Midbrain (tissue), 1 donor: ENCODE measurements around the gene LINS1.
"Not testable (repeated sequence)": the region's sequence is repeated elsewhere in the genome, so short reads cannot be mapped to it uniquely, and the experiment has no call there.

Experiments used
- DNase-seq: peaks from one replicate; lab custom pipeline; 2025; lab: John Stamatoyannopoulos, UW

Gene LINS1

DNA sequence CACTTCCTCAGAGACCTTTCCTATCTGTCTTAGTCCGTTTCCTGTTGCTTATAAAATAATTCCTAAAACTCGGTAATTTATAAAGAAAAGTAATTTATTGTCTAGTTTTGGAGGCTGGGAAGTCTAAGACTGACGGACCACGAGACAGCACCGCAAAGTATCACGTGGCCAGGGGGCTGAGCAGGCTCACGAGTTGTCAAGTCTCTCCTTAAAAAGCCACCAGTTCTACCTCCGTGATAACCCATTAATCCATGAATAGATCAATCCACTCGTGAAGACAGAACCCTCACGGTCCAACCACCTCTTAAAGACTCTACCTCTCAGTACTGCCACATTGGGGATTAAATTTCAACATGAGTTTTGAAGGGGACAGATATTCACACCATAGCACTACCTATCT lies 821 bp downstream of the LINS1 start:
- DNase-seq: no peak

DNA sequence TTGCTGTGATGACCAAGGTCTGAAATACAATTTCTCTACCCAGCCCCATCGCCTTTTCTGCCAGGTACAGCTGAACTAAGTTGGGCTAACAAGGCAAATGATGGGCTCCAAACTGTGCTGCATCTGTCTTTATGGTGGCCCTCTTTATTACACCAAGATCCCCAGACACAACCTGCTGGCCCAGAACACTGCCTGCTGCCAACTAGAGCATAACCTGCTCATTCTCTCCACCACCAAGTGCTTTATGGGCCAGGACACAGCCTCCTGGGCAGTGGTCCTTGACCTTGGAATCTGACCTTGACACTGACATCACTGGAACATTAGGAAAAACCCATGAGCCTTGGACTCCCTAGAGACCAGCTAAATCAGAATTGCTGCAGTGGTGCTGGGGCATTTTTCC lies 3.3 kb downstream of the LINS1 start:
- no peak for DNase-seq

DNA sequence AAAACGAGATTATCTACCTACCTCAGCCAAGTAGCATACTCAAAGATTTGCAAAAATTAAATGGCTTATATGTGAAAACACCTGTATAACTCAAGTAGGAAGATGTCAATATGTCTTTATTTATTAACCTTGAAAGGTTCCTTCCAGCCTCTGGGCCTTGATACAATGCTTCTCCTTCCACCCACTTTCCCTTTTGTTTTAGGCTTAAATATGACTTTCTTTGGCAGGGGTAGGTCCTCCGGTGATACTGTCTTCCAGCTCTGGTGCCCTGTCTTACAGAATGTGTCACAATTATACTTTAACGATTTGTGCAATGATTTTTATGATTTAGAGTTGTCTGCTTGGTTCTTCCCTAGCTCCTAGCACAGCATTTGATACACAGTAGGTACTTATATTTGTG lies 4.1 kb downstream of the LINS1 start:
- no peak for DNase-seq

DNA sequence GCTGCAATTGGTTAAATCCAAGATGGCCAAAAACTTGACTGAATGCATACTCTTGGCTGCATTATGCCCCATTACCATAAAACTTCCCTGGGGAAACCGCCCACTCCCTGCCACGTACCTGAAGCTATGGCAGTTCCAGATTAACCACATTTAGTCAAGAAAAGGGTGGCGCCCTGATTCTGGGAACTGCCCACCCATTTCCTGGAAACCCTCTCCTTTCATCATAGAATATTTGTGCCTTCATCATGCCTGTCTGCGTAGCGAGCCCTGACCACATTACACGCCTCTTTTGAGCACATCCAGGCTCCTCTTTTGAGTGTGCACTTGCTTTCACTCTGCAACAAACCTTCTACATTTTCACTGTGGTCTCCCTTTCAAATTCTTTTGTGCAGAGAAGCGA lies 5.2 kb downstream of the LINS1 start:
- DNase-seq: no peak

DNA sequence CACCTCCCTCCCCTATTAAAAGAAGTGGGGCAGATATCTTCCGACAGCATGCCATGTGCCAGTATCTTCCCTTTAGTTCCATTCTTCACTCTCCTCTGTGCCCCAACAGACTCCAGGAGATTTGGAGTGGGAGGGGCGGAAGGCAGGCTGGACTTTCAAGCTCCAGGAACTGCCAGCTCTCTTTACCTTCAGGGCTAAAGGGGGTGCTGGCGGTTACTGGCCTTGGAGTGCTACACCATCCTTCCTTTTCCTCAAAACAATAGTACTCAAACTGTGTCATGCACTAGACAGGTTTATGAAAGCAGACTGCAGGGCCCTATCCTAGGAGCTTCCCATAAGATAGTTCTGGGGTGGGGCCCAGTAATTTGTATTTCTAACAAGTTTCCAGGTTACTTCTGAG lies 6.0 kb downstream of the LINS1 start:
- DNase-seq: no peak

DNA sequence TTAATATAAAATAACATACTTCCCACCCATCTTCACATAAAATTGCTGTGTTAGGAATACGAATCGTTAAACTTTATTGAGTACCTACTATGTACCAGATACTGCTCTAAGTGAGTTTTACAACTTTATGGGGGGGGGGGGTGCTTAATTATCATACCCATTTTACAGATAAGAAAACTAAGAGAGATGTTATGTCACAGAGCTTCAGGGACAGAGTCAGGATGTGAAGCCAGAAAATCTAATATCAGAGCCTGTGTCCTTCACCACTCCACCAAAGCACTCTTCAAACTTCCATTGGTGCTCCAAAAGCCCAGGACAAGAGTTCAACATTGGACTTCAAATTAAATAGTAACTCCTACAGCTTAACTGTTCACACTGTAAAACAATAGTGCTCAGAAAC lies 8.6 kb downstream of the LINS1 start:
- no peak for DNase-seq

DNA sequence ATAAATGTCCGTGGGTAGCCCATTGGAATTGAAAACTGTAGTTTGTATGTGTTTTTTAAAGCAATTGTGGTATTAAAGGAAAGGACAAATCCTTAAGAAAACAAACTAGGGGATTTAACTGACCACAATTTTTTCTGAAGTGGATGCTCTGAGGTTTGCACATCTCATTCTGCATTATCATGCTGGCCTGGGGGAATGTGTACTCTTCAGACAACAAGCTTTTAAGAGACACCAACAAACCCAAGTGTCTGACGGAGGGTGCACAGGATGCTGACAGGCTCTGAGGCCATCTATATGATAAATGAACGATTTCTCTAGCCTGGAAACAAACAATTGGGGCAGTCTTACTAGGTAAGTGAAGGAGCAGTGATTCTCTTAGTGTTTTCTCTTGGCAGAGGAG lies 9.1 kb downstream of the LINS1 start:
- no peak for DNase-seq

DNA sequence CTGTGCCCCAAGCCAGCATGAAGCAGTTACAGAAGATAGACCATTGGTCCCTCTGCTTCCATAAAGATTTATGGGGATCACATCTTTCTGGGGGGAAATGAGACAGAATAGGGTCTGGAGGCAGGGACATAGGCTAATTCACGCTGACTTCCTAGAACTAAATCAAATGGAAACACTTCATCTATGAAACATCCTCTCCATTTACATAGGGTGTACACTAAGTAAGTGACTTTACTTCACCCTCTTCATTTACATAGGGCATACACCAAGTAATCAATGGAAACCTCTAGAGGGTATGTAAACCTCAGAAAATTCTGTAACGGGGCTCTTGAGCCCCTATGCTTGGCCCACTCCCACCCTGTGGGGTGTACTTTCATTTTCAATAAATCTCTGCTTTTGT lies 10.1 kb downstream of the LINS1 start:
- DNase-seq: no peak

DNA sequence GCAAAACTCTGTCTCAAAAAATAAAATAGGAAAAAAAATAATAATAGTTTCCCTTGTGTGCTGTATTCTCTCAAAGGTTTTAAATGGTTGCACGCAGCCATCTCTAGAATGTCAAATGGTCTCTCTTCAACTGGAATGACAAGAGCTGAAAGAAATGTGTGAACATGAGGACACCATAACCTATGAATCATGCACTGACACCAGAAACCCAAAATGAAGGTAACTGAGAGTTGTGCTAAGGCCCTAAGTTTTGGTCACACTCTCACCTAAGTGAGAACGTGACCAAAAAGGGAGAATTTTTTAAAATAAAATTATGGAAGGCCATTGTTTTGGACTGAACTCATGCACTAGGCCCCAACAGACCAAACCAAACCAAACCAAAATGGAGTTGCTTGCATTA lies 10.8 kb downstream of the LINS1 start:
- not testable (repeated sequence) for DNase-seq

DNA sequence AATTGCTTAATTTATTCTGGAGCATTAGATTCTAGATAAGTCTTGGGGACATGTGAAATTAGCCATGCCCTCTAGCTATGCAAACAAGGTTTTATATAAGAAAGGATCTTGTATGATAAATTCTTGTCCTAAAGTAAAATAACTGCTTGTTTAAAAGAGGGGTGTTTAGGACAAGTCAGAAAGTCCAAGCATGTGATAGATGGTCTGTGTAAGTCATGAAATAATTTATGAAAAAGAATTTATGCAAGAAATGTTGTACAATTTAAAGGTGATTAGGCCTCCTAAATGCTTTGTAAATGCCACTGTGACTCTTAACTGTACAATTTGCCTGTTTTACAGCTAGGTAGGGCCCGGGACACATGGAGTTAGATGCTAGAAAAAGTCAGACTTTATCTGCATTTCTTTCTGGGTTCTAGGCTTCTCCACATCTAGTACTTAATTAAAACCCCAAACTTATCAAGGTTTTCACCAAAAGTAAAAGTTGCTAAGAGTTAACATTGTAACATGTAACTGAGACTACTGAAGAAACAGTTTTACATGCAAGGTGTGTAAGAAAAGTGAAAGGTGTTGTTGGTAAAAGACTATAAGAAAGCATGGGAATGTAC lies 13.2 kb downstream of the LINS1 start:
- DNase-seq: no peak

DNA sequence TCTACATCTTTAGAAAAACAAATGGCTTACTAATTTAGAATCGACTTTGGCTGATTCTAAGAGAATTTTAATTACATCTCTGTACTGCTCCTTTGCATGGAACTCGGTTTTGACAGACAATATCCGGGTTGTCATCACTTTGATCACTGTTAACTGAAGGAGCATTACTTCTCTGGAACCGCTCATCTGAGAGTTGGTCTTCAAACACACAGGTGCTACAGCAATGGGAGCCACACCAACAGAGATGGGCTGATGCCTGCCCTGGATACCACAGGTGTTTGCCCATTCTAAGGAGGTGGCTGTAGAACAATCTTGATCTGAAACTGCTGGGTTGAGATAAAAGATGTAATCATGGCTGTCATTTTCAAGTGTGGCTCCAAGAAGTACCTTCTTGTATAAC lies 21.6 kb downstream of the LINS1 start:
- no peak for DNase-seq

DNA sequence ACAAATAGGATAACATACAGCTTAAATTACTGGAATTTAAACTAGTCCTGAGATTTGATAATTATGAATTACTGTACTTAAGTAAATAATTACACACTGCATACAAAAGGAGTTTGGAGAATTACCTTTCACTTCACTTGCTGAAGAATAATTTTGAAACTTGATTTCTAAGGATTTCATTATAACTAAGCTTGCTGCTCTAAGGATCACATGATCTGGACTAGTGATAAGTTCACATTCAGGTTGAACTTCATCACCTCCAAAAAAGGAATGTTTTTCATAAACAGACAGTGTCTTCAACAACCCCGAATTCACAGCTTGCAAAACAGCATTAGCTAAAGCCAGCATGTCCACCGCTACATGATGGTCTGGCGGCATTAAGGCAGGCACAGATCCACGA lies 28.5 kb downstream of the LINS1 start:
- DNase-seq: no peak

DNA sequence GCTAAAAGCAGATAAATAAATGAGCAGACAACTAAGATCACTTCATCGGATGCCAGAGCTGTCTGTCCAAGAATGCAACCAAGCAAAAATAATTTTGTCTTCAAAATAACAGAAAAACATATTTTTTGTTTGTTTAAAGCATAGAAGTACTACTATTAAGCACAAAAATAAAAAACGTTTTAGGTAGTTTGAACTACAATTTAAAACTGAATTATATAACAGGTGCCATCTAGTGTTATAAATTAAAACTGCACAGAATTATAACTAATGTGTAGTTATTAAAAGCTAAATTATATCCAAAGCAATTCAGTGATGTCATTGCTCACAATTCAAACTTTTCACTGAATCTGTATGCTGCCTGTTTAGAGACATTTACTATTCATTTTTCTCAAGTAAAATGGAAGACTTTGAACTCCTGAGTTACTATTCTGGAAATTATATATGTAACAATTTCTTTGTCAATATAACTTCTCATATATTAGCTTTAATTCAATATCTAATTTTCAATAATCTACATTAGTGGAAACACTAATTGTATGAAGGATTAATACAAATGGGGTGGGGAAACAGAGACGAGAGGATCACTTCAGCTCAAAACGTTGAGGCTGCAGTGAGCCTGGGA lies 29.5 kb downstream of the LINS1 start:
- DNase-seq: peak; percentile 5

DNA sequence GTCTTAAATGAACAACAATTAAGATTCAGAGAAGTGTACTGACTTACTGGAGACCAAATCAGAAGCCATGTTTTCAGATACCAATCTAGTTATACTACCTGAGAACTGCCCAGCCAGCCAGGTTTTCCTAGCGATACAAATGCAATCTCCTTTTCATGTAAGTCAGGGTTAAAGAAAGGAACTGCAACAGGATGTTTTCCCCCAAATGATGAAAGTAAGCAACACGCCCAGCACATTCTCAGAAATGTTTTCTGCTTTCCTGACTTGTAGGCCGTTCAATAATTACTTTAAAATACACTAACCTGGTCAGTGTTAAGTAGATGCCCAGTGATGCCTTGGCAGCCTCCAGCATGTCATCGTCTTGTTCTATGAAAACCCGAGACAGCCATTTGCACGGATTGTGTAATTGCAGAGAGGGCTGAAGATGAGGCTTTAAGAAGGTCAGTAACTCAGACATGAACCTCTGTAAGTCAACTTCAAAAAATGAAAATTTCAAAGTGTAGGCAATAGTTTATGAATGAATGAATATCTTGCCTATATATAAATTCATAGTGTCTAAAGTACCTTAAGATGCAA lies 30.3 kb downstream of the LINS1 start:
- DNase-seq: no peak

DNA sequence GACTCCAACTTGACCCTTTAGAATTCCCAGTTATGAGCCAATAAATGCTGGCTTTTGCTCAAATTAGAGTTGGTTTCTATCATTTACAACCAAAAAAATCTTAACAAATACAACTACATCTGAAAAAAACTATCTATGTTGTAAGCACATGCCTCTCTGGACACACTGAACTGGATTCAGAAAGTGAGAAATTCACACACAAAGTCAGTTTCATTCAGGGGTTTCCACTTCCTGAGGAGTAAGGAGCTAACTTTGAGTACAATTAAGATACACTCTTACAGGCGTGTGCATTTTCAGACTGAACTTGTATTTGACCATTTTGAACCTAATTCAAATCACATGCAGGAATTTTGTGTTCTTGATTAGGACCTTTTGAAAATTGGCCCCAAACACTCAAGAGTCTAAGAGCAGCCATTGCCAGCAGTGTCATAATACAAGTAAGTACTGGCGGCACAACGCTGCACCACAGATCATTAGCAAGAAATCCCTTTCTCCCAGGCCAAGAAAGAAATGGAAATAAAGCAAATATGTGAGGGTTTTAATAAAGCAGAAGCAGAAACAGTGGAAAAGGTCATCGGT lies 31.2 kb downstream of the LINS1 start:
- no peak for DNase-seq

DNA sequence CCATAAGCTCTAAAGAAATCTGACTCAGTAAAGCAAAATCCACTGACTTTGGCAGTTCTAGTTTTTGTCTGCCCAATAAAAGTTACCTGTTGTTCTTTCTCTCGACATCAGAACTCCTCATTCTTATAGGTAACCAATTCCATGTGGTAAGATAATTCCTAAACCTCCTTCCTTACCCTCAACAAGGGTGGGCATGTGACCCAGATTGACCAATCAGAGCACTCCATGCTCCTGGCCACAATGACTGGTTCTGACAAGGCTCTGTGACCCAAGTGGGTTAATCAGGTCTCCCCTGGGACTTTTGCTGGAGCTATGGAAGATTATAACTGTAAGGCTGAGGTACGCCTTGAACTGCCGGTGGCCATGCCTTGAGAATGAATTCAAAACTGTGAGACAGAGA lies 31.7 kb downstream of the LINS1 start:
- DNase-seq: no peak

DNA sequence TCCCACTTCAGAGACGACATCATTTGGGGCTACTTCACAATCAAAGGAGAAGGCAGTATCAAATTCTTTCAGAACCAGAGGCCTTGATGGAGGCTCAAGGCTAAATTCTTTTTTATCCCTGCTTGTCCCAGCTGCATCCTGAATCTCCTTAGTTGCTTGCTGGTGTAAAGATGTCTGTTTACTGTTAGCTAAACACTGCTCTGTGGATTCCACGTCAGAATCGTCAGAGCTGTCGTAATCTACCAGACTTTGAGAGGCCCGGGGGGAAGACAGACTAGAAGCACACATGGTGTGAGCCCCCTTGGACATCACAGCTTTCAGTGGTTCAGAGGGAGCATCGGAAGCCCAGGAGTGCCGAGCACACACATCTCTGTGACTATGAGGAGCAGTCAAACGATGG lies 32.6 kb downstream of the LINS1 start:
- no peak for DNase-seq

DNA sequence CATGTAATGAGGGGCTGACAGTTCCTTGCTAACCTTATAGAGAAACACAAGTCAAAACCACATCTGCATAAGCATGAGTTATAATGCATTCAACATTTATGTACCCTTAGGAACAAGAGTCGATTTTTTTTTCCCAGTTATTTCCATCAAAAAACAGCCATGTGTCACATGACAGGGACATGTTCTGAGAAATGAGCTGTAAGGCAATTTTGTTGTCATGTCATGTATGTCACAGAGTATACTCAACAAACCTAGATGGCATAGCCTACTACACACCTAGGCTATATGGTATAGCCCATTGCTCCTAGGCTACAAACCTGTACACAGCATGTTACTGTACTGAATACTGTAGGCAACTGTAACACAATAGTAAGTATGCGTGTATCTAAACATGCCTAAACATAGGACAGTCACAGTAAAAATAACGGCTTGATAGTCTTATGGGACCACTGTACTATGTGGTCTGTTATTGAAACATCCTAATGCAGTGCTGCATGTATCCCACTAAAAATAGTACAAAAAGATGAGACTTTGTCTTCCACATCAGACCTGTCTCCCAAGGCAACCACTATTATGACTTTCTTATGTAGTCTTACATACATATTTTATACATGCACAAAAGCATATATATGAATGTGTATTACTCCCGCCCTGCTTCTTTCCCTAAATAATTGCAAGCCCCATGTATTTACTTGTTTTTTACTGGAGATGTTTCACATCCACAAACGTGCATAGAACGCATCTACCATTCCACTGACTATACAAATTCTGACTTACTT lies 34.9 kb downstream of the LINS1 start:
- no peak for DNase-seq

DNA sequence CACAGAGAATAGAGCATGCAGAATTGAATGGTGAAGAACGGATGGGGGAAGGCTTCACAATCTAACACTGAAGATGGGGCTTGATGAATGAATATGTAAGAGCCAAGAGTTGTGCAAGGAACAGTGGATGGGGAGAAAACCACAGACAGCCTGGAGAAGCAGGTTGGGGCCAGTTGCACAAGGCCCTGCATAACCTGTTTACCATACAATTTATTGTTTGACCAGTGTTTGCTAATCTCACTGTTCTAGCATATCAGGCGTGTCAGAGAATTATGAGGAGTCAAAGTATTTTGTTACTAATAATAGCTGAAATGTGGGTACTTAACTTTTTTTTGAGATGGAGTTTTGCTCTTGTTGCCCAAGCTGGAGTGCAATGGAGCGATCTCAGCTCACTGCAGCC lies 36.4 kb downstream of the LINS1 start:
- DNase-seq: no peak

DNA sequence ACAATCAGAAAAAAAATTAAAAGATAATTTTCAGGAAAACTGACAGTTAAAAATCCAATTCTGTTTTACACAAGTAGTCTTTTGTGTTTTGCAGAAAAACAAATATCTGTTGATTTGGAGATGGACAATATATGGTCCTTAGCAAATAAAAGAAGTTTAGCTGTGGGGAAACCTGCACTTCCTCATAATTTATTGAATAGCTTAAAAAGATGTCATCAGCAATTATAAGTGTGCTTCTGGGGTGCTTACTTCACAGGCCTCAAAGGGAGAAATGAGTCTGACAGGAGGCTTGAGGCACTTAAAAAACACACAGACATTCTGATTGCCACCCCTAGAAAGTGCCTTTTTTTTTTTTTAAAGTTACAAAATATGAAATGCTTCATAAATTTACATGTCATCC lies 41.7 kb downstream of the LINS1 start:
- DNase-seq: no peak

DNA sequence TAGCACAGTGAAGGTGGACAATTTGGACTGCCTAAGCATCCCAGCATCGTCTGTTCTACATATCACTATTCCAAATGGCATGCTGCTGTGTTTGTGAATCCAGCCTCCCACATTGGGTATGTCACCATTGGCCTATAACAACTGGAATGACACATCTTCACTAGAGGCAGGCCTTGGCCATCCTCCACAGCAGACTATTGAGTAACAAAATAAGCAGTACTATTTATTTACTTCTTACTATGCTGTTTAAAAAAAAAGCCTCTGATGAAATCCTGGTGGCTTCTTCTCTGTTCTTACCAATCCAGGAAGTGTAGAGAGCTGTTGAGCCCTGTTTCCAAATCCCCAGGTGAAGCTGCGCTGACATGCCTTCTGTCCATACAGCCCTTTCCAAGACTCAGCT lies 42.7 kb downstream of the LINS1 start:
- no peak for DNase-seq

DNA sequence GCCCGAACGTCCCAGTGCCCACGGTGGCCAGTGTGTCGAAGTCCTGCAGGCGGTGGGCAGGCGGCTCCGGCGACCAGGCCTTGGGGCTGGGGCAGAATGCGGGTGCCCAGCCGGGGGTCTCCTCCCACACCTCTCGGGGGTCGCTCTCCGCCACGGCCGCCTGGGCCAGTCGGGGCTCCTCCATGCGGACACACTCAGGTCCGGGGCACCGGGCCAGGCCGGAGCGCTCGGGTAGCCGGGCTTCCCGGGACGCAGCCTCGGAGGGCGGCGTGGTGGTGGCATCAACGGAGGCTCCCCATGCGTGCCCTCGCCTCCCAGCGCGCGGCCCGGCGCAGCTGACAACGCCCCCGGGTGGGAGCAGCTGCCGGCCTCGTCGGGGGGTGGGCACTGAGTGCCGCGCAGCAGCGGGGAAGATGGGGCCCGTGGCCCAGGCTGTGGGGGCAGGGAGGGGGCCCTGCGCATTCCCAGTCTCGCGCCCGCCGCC lies 43.2 kb downstream of the LINS1 start:
- no peak for DNase-seq

DNA sequence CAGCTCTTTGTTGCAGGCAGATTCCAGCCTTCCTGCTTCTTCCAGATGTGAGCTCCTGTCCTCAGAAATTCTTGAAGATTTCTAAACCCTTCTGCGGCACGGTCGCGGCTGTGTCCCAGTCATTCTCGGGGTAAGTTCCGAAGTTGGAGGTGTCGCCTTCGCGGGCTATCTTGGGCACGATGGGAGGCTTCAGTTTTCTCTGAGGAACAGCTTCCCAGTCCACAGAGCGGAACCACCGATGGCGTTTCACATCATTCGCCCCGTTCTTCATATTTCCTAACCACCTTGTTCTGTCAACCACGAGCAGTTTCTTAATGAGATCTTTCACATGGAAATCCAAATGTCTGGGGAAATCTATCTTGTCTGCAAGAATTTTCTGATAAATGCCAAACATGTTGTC lies 48.5 kb downstream of the LINS1 start:
- DNase-seq: no peak
